LNCaP clone FGC (cell line): ENCODE results near the gene ARV1.
"Not testable (repeated sequence)": the region's sequence is repeated elsewhere in the genome, so short reads cannot be mapped to it uniquely, and the experiment has no call there.

Experiments used
- DNase-seq: peaks from one replicate; pipeline ENCODE4 v3.0.0-alpha.2; 2011; ENCODE audit warnings: low read depth
- H3K4me3 ChIP-seq: 2 replicates; pipeline ENCODE4 v1.5.1; 2011; ENCODE audit warnings: mild to moderate bottlenecking, low read depth, low read length, control low read depth
- CTCF ChIP-seq: IDR thresholded peaks from 2 replicates; pipeline ENCODE4 v1.5.1; 2012; ENCODE audit warnings: mild to moderate bottlenecking; ENCODE audit not compliant: control insufficient read depth, insufficient read depth; ENCODE audit errors: extremely low read depth

Gene ARV1

GRCh38 chr1:231000201-231000600 is 21.3 kb downstream of the ARV1 start:
- H3K4me3 ChIP-seq: no peak overlapping the region
- DNase-seq: no peak
- TF ChIP-seq CTCF: no peak

GRCh38 chr1:231000639-231001038 is 21.7 kb downstream of the ARV1 start:
- no peak for TF ChIP-seq CTCF
- DNase-seq: no peak
- no peak overlapping the region for H3K4me3 ChIP-seq

- no peak for DNase-seq
- TF ChIP-seq CTCF: no peak
- H3K4me3 ChIP-seq: no peak overlapping the region
Measured at GRCh38 chr1:231001892-231002291, 23.0 kb downstream of the ARV1 start.

GRCh38 chr1:231007535-231007934 is 28.6 kb downstream of the ARV1 start:
- H3K4me3 ChIP-seq, DNase-seq: not testable (repeated sequence)

GRCh38 chr1:231011360-231011759 is 32.5 kb downstream of the ARV1 start:
- TF ChIP-seq CTCF: no peak
- H3K4me3 ChIP-seq: no peak overlapping the region
- DNase-seq: no peak

GRCh38 chr1:231011963-231012362 is 33.1 kb downstream of the ARV1 start:
- H3K4me3 ChIP-seq: no peak overlapping the region
- DNase-seq: no peak
- TF ChIP-seq CTCF: no peak

- DNase-seq: no peak
- no peak for TF ChIP-seq CTCF
- H3K4me3 ChIP-seq: no peak overlapping the region
Measured at GRCh38 chr1:231013391-231014015, 34.6 kb downstream of the ARV1 start.

- no peak for TF ChIP-seq CTCF
- no peak overlapping the region for H3K4me3 ChIP-seq
- DNase-seq: no peak
Measured at GRCh38 chr1:231016234-231016633, 37.3 kb downstream of the ARV1 start.
